MM.1S (cell line): ENCODE measurements around the gene EFHD2.

Source experiments
- CTCF ChIP-seq: fragments of 300-600 bp; sonication (generic); IDR thresholded peaks from 2 replicates; pipeline ENCODE4 v1.5.1; 2016; ENCODE audit warnings: antibody characterized with exemption, low read length, mixed read lengths
- EZH2 ChIP-seq: fragments of 300-600 bp; sonication (generic); optimal IDR thresholded peaks from 2 replicates; pipeline ENCODE3; 2017; ENCODE audit warnings: low read depth, mild to moderate bottlenecking, antibody characterized with exemption, low read length, mixed read lengths

- TF ChIP-seq CTCF (no peak), EZH2 (no peak)
Measured at GRCh38 chr1:15401391-15402055, 8.2 kb upstream of the EFHD2 start.
